Stimulated activated CD4-positive, alpha-beta T cell treated with anti-CD3 and anti-CD28 coated beads, Interleukin-15, amount 100 ng/mL, for 1 hour (primary cell): Measurements from ENCODE around the gene M1AP.
A peak's percentile ranks its signal among the peaks of the same experiment; 100 is the strongest.

Source experiments
- DNase-seq, 2 donors: peaks; one replicate each; pipeline ENCODE4 v3.0.0-alpha.2; 2020; ENCODE audit warnings: low read depth in 1 of 2, low spot score in 1 of 2

The M1AP gene

GRCh38 chr2:74599676-74600075 lies 48.5 kb downstream of the M1AP start:
- no peak for DNase-seq

GRCh38 chr2:74597410-74597809 lies 50.7 kb downstream of the M1AP start:
- DNase-seq = no peak

GRCh38 chr2:74596584-74596983 lies 51.5 kb downstream of the M1AP start:
- no peak for DNase-seq

- DNase-seq = no peak
Measured at GRCh38 chr2:74593826-74594772, 54.0 kb downstream of the M1AP start.

- no peak for DNase-seq
Measured at GRCh38 chr2:74588664-74589063, 59.5 kb downstream of the M1AP start.

- DNase-seq = peak; percentile 20 to 27
Measured at GRCh38 chr2:74587664-74588277, 60.4 kb downstream of the M1AP start.

- no peak for DNase-seq
Measured at GRCh38 chr2:74585406-74586185, 62.5 kb downstream of the M1AP start.

- no peak for DNase-seq
Measured at GRCh38 chr2:74584088-74584645, 64.0 kb downstream of the M1AP start.

- no peak for DNase-seq
Measured at GRCh38 chr2:74583504-74583903, 64.6 kb downstream of the M1AP start.

- no peak for DNase-seq
Measured at GRCh38 chr2:74582184-74582583, 65.9 kb downstream of the M1AP start.

- DNase-seq = no peak
Measured at GRCh38 chr2:74581463-74581862, 66.7 kb downstream of the M1AP start.

- DNase-seq = no peak
Measured at GRCh38 chr2:74578408-74578807, 69.7 kb downstream of the M1AP start.

- no peak for DNase-seq
Measured at GRCh38 chr2:74577448-74577847, 70.7 kb downstream of the M1AP start.

- no peak for DNase-seq
Measured at GRCh38 chr2:74576863-74577229, 71.3 kb downstream of the M1AP start.

- DNase-seq = no peak
Measured at GRCh38 chr2:74576211-74576862, 71.8 kb downstream of the M1AP start.

GRCh38 chr2:74575320-74575719 lies 72.8 kb downstream of the M1AP start:
- DNase-seq = no peak

- no peak for DNase-seq
Measured at GRCh38 chr2:74573747-74574562, 74.2 kb downstream of the M1AP start.

- DNase-seq = no peak
Measured at GRCh38 chr2:74572178-74572925, 75.8 kb downstream of the M1AP start.

- DNase-seq = no peak
Measured at GRCh38 chr2:74571058-74571457, 77.1 kb downstream of the M1AP start.
